ENCODE data around the gene SCAMP2. TPM values are rescaled to one million over a fixed set of nuclear protein-coding genes. Genes with fewer than 3 reads are reported as not detected.

Gene SCAMP2
- total and polyA plus RNA-seq, 2 of the 13 experiments (the other 11 are each of a cell fraction or from before 2014, with no cell fraction given): 34.8 to 121 TPM

GRCh38 chr15:74842581-74843444 lies 30.4 kb downstream of the SCAMP2 start, which contains the start of gene ULK3 (continued):
- peak; percentile 76 for TF ChIP-seq ARID4A (CRISPR knock-in tag; IDR thresholded peaks at IDR 0.05; ENCODE audit: borderline replicate concordance)
- TF ChIP-seq ZNF510 (CRISPR knock-in tag; IDR thresholded peaks at IDR 0.05; ENCODE audit: low read depth): no peak
- peak; percentile 39; the same call in 1 of the 2 replicates for TF ChIP-seq TFAP4 (IDR thresholded peaks at IDR 0.05; ENCODE audit: borderline replicate concordance, low read depth)
- peak; percentile 46; the same call in 1 of the 2 replicates for TF ChIP-seq MTA1 (CRISPR knock-in tag; IDR thresholded peaks at IDR 0.05; ENCODE audit: borderline replicate concordance)
- TF ChIP-seq HNRNPUL1 (IDR thresholded peaks at IDR 0.05; ENCODE audit: low read depth, low read length): no peak
- no peak for TF ChIP-seq HOXA7 (CRISPR knock-in tag; IDR thresholded peaks at IDR 0.05)
- TF ChIP-seq IRF2 (CRISPR knock-in tag; IDR thresholded peaks at IDR 0.05): 0 out of 2 replicates have a peak, but pooled peaks have one; percentile 13
- TF ChIP-seq ZNF138 (CRISPR knock-in tag; IDR thresholded peaks at IDR 0.05; ENCODE audit: low read depth): no peak
- TF ChIP-seq ZFP41 (CRISPR knock-in tag; IDR thresholded peaks at IDR 0.05; ENCODE audit: borderline replicate concordance): no peak
- peak; percentile 73 for TF ChIP-seq BCL3 (CRISPR knock-in tag; IDR thresholded peaks at IDR 0.05)
- TF ChIP-seq ZSCAN20 (CRISPR knock-in tag; IDR thresholded peaks at IDR 0.05; ENCODE audit: borderline replicate concordance): 0 out of 2 replicates have a peak, but pooled peaks have one; percentile 56
- peak; percentile 19; the same call in 1 of the 2 replicates for TF ChIP-seq STAG1 (CRISPR knock-in tag; IDR thresholded peaks at IDR 0.05)
- TF ChIP-seq GMEB2 (CRISPR knock-in tag; IDR thresholded peaks at IDR 0.05; ENCODE audit: low read depth): no peak
- TF ChIP-seq ZNF605 (CRISPR knock-in tag; IDR thresholded peaks at IDR 0.05): no peak
- no peak for TF ChIP-seq HOXA5 (CRISPR knock-in tag; IDR thresholded peaks at IDR 0.05)
- TF ChIP-seq ZBED4 (CRISPR knock-in tag; IDR thresholded peaks at IDR 0.05; ENCODE audit: borderline replicate concordance): peak; percentile 85; the same call in 1 of the 2 replicates

All from HepG2 (cell line).